ENCODE measurements around the gene PLGRKT.
"Not testable (repeated sequence)": the region's sequence is repeated elsewhere in the genome, so short reads cannot be mapped to it uniquely, and the experiment has no call there.

The PLGRKT gene, protein sequence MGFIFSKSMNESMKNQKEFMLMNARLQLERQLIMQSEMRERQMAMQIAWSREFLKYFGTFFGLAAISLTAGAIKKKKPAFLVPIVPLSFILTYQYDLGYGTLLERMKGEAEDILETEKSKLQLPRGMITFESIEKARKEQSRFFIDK

DNA sequence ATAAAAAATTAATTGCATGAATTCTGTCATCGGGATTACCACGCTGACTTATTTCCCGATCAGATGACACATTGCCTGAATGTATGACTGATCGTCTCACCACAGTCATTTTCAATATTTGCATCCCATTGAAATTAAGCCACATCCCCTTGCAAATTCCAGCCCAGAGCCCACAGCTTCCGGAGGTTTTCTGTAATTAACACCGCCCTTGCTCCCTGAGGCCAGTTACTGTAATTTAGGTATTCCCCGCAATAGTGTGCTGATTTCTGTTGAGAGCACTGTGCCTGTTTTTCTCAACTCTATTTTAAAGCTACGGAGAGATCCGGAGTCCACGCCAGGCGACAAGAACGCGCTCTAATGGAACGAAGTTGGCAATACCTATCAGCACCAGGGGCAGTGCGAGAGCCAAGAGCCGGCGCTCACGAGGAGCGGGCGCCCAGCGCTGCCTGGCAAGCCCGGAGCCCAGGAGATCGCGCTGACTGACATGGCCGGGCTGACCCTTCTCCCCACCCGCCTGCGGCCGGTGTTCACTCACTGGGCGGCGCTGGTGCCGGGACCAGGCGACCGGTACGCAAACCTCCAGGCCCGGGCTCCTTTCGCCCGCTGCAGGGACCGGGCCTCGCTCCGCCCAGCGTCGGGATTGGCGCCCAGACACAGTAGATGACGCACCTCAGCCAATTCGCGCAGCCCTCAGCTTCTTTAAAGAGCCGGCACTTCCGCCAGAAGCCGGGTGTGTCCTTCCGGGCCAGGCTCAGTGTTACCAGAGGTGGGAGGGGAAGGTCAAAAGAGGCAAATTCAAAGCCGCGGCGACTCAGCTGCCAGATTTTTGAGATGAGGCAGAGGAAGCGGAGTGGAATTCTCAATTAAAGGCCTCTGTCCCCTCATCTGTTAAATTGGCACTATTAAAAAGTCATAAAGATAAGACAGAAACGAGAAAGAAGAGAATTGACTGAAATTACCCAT, at the start of gene PLGRKT:
TSS of gene PLGRKT (minus strand) at position 672 of the 963 bp plus-strand sequence. CDS start 5,948 bp downstream, outside the sequence.
- peak; percentile 95 for DNase-seq

DNA sequence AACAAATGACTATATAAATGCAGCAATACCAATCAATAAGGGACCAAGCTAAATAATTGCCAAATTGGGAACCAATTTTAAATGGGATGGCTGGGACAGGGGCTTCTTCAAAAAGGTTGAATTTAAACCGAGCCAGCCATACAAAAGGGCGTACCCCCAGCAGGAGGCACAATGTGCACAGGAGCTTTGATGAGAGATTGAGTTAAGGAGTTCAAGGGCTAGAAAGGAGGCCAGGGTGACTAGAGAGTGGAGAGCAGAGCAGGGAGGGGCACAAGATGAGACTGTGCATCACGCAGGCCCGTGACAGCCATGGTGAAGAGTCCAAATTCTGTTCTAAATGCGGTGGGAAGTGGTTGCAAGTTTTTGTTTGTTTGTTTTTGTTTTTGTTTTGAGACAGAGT, 49.3 kb upstream of the PLGRKT start:
- DNase-seq: no peak

DNA sequence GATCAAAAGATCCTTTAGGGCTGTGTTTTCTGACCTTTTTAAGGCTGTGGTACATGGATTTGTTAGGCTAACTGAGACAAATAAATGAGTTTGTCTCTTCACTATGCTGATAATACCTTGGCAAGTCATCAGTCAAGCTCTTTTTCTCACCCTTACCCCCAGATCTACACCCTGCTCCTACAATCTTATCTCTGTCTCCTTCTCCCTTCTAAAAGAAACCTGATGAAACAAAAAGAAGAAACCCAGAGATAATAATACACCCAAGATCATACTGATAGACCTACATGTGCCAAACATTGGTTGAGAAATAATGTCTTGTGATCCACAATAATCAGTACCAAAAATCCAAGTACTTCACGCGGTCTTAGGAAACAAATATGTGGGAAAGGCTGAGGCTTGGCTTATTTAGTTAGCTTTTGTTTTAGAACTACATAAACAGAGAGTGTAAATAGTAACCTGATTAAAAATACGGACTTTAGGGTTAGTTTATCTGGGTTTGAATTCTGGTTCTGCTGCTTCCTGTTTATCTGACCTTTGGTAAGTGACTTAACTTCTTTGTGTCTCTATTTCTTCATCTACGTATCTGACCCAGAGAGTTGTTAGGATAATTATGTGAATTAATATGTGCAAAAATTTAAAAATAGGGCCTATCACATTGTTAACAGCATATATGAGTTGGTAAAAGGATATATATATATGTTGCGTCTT, 47.8 kb upstream of the PLGRKT start:
- no peak for DNase-seq

DNA sequence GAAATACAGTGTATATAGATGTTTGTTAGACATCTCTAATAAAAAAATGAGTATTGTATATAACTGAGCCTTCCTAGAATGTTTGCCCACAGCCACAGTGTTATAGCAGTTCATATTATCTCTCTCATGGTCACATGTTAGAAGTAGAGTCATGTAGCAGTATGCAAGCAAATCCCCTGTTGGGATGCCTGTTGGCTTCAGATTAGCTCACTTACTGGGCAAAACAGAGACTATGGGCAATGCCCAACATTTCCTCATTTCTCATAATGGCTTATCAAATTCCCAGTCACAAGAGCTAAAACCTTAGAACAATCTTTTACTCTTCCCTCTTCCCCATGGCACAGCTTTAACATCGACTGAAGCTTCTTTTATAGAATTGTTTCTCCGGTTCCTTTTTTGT, 45.6 kb upstream of the PLGRKT start:
- no peak for DNase-seq

DNA sequence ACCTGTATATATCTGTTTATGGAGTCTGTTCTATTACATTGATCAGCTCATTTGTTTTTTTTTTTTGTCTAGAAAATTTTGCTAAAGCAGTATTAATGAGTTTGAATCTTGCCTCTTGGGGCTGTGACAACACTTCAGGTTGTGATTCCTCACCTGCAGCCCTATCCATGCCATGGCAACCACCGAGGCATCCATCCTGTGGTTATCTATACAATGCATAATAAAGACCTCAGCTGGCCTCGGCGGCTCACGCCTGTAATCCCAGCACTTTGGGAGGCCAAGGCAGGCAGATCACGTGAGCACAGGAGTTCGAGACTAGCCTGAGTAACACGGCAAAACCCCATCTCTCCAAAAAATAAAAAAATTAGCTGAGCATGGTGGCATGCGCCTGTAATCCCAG, 44.5 kb upstream of the PLGRKT start:
- DNase-seq: no peak

DNA sequence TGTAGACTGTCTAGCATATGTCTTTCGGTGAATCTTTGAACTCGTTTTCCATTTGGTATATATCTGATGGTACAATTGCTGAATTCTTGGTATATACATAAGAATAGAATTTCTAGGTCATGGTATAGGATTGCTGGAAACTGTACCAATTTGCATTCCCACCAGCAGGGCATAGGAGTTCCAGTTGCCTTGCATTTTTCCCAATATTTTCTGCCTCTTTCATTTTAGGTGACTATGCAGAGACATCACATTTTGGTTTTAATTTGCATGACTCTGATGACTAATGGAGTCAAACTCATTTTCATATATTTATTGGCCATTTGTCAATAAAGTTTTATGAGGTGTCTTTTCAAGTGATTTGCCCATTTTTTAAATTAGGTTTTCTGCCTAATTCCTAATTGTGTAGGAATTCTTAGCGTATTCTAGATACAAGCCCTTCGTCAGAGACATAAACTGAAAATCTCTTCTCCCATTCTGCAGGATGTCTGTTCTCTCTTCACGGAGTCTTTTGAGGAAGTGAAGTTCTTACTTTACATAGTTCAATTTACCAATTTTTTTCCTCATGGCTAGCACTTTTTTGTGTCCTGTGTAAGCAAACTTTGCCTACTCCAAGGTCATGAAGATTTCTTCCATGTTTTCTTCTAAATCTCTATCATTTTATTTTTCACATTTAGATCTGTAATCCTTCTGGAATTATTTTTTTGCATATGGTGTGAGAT, 43.8 kb upstream of the PLGRKT start:
- DNase-seq: no peak

DNA sequence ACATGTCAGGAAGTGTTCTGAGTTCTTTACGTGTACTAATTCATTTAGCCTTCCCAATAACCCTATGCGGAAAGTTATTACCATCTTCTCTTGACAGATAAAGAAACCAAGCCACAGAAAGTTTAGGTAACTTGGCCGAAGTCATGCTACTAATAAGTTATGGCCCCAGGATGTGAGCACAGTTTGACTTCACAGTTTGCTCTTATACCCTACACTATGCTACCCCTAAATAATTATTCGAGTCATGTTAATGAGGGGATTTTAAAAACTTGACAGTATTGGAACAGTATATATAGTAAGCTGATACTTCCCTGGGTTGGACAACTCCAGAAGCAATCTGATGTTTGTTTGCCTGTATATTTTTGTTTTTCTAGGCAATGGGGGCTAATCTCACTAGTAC, 43.2 kb upstream of the PLGRKT start:
- no peak for DNase-seq

DNA sequence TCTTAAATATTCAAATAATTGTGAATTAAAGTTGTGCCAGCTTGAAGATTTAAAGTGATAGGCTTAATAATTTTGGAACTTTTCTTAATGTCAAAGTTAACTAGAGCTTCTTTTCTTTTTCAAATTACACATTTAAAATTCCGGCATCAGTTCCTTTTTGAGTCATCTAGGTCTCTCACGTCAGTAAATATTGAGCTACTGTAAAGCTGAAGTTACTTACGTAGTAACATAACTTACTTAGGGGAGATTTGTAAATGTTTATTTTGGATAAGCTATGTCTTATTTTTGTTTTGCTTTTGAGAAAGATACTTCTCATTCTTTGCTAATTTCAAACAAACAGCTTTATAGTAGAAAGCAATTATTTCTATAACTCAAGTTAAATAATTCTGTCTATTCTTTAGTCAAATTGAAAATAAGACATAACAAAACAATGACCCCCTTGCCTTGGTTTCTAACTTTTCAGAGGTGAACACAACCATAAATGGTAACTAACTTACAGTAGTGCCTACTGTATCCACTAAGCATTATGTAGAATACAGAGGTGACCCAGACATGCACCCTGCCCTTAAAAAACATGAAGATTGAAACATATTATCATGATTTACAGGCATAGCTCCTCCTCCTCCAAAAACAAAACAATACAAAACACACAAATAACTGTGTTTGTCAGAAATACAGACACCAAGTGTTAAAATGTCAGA, 42.4 kb upstream of the PLGRKT start:
- no peak for DNase-seq

DNA sequence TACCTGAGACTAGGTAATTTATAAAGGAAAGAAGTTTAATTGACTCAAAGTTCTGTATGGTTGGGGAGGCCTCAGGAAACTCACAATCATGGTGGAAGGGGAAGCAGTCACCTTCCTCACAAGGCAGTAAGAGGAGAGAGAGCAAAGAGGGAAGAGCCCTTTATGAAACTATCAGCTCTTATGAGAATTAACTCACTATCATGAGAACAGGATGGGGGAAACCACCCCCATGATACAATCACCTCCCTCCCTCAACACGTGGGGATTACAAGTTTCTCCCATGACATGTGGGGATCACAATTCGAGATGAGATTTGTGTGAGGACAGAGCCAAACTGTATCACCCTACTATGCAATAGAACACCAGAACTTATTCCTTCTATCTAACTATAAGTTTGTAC, 40.5 kb upstream of the PLGRKT start:
- no peak for DNase-seq

DNA sequence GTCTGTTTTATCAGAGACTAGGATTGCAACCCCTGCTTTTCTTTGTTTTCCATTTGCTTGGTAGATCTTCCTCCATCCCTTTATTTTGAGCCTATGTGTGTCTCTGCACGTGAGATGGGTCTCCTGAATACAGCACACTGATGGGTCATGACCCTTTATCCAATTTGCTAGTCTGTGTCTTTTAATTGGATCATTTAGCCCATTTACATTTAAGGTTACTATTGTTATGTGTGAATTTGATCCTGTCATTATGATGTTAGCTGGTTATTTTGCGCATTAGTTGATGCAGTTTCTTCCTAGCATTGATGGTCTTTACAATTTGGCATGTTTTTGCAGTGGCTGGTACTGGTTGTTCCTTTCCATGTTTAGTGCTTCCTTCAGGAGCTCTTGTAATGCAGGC, 37.9 kb upstream of the PLGRKT start:
- not testable (repeated sequence) for DNase-seq

DNA sequence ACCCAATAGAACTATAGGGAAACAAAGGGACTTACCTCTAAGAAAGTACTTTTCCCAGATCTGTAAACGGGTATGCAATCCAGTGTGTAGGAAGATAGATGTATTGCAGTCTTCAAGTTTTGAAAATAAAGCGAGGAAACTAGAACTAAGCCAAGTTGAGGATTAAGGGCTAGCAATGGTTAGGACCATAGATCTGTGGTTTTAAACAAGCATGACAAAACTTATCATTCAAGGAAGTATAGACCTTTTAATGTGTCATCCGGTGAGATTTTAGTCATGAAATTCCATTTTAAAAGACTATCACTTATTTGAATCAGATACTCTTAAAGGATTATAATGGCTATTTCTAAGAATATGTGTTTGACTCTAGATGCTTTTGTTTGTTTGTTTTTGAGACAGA, 33.1 kb upstream of the PLGRKT start:
- DNase-seq: no peak

DNA sequence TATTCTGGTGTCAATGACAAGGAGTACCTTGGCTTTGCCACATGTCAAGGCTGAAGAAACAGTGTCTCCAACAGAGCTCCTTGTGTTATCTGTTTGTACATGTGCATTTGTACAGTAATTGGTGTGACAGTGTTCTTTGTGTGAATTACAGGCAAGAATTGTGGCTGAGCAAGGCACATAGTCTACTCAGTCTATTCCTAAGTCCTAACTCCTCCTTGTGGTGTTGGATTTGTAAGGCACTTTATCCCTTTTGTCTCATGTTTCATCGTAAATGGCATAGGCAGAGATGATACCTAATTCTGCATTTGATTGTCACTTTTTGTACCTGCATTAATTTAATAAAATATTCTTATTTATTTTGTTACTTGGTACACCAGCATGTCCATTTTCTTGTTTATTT, 32.4 kb upstream of the PLGRKT start:
- no peak for DNase-seq

DNA sequence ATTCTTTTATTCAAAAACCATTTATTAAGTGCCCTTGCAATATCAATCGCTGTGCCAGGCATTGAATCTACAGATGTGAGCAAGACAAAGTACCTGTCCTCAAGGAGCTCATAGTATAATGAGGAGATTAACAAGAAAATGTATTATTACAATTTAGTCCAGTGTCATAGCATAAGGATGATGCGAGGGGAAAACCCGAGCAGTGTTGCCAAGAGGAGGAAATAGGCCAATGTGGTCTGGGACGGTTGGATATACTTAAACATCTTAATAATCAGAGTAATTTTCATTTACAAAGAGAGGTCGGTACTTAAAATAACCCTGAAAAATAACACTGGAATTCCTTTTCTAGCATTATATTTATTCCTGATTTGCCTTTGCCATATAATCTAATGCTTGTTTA, 31.1 kb upstream of the PLGRKT start:
- no peak for DNase-seq

DNA sequence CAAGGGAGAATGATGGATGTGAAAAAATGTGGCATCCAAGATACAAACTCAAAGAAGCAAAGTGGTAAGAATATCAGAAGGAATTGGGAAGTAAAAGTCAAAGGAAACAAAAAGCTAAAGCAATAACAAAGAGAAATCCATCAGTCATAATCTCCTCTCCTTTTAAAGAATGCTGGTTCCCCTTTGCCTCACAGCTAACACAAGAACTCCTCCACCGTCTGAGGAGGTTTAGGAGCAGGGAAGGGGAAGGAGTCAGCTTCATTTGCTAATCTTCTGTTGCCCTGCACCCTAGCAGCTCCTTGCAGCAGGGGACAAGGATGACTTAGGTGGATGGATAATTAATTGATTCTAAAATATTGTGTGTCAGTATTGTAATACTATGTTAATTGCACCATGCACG, 29.0 kb upstream of the PLGRKT start:
- DNase-seq: no peak

DNA sequence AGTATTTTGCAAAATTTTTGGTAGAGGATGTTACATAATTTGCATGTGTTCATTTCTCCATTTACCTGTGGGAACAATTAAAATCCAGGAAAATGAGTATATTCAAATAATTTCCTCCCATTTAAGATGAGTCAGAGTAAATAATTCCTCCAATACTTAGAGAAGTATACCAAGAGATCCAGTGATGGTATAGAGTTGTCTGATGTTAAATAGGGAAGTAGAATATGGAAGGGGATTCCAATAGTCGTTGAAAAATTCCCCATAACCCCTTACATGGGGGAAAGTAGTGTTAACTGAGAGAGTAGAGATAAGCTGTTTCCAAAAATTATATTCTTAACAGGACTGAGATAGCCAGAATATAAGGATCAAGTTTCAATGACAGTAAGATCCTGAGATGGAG, 28.3 kb upstream of the PLGRKT start:
- DNase-seq: no peak

DNA sequence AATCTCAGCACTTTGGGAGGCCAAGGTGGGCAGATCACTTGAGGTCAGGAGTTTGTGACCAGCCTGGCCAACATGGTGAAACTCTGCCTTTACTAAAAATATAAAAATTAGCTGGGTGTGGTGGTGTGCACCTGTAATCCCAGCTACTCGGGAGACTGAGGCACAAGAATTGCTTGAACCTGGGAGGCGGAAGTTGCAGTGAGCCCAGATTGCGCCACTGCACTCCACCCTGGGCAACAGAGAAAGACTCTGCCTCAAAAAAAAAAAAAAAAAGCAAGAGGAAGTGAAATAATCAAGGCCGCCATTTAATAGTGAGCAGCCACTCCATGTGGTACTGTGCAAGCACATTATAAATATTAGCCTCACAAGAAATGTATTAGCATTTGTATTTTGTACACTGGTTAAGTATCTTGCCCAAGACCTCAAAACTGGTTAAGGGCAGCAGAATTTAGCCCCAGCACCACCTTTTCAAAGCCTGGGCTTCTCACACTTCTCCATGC, 27.2 kb upstream of the PLGRKT start:
- DNase-seq: not testable (repeated sequence)

DNA sequence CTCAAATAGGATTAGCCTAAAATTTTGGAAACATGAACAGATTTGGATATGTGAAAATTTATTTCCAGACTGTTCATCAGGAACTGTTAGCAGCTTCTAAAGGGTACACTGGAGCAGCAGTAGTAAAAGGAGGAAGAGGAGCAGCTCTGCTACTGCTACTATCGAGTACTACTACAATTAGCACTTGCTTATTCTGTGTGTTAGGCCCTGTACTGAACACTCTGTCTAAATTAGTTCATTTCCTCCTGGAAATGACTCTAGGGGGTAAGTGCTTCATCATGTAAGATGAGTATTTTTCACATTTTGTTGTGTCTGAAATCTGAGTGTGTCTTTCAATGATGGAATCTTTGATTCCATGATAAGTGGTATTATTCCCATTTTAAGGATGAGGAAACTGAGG, 22.4 kb upstream of the PLGRKT start:
- DNase-seq: no peak

DNA sequence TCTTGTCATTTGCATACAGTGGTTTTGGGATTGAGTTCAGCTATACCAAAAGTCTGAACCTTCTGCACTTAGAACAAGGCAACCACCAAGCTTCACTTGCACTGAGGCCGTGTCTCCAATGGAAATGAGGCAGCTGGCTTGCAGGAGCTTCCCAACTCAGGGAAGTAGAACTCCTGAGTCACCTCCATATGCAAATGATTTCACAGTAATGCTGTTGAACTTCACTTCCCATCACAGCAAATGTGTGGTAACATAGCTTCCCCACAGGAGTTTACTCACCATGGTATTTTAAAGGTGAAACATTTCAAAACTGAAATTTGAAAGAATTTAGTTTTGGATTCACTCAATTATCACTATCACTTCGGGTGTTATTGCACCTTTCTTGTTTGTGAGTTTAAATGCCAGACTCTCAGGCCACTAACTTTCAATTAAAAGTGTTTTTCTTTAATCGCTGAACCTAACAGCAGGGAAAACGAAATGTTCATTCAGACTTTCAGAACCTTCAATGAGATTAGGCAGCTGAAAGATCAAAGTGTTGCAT, 21.6 kb upstream of the PLGRKT start:
- no peak for DNase-seq

DNA sequence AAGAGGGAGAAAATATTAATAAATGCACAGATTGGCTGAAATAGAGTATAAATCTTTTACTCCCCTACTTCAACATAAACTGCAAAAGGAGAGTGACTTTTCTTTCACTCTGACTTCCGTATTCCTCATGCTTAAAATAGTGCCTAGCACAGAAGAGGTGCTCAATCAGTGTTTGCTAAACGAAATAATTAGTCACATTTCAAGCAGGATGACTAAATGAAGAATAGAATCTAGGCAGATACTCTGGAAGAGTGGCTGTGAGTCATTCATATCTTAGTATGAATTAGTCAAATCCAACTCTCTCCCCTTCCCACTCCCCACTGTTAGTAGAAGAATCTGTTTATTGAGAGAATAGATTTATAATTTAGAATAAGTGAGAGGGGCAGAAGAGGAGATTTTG, 17.5 kb upstream of the PLGRKT start:
- DNase-seq: no peak

DNA sequence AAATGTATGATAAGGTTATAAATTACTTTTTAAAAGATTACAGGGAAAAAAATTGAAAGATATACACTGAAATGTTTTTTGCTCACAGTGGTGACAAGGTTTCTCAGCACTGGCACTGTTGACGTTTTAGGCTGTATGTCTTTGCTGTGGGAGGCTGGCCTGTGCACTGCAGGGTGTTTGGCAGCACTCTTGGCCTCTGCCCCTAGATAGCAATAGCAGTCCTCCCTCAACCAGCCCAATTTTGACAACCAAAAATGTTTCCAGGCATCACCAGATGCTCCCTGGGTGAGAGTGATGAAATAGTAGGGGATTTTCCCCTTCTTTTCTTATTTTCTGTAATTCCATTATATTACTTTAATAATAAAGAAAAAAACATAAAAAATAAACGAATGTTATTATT, 15.9 kb upstream of the PLGRKT start:
- no peak for DNase-seq

DNA sequence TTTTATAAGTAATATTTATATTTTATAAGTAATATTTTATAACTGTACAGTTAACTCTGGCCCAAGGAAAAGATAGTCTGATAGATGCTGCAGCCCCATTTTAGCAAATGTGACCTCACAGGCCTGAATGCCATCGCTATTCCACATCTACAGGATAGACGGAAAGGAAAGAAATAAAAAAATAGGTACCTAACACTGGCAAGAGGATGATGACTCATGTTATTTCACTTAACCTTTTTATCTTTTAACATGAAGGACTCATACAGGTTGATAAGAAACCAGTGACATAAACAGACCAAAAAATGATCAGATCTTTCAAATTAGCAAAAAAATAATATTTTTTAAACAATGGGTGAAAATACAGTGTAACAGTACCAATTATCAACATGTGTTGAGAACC, 15.3 kb upstream of the PLGRKT start:
- DNase-seq: no peak

DNA sequence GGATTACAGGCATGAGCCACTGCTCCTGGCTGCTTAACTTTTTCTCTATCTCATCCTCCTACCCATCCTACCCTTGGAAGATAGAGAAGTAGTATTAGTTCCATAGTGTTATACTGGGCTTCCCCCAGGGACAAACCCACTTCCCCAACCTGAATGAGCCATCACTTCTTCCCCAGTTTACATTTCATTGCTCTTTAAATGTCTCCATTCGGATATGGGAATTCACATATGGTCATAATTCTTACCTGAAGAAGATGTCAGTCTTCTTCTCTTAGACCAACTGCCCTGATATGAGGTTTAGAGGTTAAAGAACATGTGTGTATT, 14.5 kb upstream of the PLGRKT start:
- DNase-seq: no peak

Measured in NCI-H1105 treated with DMSO at 0.1 percent for 48 hours (cell line).